ENCODE results near the gene CDKL5.

DNA sequence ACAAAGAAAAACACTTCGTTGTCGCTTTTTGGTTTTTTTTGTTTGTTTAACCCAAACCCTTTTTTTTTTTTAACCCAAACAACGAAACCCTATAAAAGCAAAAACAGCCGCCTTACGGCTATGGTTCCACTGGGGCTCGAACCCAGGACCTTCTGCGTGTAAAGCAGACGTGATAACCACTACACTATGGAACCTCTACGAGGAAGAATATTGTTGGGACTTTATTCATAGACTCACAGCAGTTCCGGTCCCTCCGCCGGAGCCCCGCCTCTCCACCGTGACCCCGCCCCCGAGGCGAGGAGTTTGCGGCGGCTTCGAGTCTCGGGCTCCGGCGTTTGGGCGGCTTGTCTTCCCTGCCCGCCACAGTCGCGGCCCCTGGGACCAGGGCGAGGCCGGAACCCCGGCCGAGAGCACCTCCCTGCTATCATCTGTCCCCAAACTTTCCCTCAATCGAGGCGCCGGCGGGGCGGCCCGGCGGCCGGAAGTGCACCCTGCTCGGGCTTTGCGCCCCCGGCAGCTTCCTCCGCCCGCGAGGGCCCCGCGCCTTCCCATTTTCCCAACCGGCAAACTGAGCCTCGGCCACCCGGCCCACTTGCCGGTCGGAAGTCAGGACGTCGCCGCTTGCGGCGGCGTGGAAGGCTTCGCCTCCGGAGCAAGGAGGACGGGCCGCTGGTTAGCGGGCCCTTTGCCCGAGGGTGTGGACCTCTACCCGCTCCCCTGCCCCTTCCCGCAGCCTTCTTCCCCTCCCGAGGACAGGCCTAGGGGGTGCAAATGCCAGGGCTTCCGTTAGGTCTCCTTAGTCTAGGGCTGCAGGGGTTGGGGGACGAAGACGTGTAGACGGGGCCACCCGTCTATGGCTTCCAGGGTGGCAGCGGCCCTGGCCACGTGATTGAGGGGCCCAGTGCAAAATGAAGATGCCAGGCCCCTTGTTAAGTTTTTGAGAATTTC lies 249.7 kb downstream of the CDKL5 start:
- TF ChIP-seq LEF1 (IDR thresholded peaks at IDR 0.05; ENCODE audit: borderline replicate concordance) (no peak), TARDBP (IDR thresholded peaks at IDR 0.05) (0 out of 2 replicates have a peak, but pooled peaks have one; percentile 35)
- TF ChIP-seq, protein P1, sequence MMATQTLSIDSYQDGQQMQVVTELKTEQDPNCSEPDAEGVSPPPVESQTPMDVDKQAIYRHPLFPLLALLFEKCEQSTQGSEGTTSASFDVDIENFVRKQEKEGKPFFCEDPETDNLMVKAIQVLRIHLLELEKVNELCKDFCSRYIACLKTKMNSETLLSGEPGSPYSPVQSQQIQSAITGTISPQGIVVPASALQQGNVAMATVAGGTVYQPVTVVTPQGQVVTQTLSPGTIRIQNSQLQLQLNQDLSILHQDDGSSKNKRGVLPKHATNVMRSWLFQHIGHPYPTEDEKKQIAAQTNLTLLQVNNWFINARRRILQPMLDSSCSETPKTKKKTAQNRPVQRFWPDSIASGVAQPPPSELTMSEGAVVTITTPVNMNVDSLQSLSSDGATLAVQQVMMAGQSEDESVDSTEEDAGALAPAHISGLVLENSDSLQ (IDR thresholded peaks at IDR 0.05) = no peak
